HPDE6-E6E7 (cell line): ENCODE results near the gene SHB.
A peak's percentile ranks its signal among the peaks of the same experiment; 100 is the strongest.
"Not testable (repeated sequence)": the region's sequence is repeated elsewhere in the genome, so short reads cannot be mapped to it uniquely, and the experiment has no call there.

Source experiments
- DNase-seq: peaks from one replicate; pipeline ENCODE4 v3.0.0; 2011; ENCODE audit warnings: missing footprints; ENCODE audit errors: extremely low spot score

Gene SHB

DNA sequence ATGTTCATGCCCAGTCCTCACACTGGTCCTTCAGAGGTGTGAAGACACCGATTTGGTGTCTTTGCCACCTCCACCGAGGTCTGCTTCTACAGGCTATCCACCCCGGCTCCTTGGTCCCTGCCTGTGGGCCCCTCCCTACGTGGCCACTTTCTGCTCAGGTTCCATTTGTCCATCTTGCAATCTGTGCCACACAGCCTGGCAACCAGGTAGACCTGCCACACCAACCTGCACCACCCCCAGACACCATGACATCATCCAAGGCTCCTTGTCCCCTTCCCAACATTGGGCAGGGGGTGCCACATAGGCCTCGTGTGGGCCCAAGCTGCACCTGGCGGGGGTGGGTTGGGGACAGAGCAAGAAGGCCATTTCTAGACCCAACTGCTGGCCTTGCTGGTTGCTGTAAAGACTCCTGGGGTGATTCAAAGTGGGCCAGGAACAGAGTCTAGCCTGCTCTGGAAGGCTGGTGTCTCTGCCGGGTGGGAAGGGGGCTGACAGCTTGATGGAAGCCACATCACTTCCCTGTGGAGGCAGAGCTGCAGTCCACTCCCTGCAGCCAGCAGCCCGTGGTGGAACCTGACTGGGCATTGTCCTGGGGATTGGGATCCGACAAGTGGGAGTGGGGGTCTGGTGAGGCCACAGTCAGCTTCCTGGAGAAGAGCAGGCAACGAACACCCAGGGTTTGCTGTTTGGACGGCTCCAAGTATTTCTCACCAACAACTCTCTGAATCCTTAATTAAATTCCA is 99.3 kb downstream of the SHB start:
- DNase-seq, result no peak

DNA sequence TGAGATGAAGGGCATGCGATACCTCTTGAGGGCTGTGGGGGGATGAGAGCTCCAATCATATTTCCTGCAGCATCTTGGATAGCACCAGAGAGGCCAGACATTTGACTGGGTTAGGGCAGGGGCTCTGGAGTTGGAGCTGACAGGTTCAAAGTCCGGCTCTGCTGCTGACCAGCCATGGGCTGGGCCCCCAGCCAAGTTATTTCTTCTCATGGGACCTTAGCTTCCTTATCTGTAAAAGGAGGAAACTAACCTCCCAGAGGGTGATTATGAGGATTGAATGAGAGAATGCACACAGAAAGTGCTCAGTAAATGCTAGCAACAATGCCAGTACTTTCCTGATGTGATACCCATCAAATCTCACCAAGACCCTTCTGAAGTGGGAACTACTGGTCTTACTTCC is 99.9 kb downstream of the SHB start:
- no peak for DNase-seq

DNA sequence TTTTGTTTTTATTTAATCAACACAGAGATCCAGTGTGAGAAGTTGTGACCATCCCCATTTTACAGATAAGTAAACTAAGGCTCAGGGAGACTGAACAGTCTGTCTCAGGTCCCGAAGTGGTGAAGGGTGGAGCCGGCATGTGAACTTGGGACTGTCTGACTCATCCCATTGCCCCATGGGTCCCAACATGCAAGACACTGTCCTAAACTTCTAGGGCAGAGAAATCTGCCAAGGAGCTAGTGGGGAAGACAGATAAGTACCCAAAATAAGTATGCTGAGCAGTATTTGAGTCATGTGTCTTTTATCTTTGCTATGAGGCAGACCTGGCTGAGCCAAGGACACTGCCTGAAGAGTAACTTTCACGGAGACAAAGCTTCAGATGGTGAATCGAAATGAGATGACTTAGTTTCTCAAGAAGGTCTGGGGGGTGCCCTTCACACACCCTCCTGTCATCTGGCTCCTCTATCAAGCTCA is 100.8 kb downstream of the SHB start:
- DNase-seq, result no peak

DNA sequence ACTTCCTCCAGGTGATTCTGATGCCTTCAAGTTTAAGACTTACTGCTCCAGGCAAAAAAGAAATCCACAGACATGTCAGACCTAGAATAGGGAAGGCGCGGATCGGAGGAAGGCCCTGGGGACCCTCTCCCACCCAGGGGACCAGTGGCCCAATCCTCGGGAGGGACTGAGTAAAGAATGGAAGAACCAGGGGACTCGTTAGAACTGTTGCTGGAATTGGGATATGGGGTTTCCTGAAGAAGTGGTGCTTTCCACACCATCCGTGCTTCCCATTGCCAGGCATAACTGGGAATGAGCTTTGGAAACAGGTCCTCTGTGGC is 101.3 kb downstream of the SHB start:
- no peak for DNase-seq

DNA sequence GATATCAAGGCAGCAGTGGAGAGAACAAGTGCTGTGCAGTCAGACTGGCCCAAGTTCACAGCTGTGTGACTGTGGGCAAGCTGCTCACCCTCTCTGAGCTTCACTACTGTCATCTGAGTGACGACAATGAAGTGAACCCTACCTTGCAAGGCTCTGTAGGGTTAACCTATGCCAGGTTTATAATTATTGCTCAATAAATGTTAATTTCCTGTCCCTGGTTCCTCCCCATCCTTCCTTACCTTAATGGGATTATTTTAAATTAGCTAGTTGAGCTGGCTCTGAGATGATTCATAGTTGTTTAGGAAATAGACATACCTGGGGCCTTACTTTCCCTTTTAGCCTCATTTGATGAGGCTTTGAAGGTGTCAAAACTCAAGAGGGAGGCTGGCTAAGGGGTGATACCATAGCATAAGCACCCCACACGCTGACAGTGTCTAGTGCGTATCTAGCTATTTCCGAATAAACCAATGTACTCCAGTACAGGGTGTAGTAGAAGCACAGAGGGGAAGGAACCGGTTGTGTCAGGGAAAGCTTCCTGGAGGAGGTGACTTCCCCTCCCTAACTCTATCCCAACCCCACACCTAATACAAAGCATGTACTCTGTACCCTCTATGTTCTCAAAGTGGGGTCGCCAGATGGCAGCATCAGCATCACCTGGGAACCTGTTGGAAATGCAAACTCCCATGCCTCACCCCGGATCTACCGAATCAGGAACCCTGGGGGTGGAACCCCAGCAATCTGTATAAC is 101.8 kb downstream of the SHB start:
- DNase-seq, result no peak

DNA sequence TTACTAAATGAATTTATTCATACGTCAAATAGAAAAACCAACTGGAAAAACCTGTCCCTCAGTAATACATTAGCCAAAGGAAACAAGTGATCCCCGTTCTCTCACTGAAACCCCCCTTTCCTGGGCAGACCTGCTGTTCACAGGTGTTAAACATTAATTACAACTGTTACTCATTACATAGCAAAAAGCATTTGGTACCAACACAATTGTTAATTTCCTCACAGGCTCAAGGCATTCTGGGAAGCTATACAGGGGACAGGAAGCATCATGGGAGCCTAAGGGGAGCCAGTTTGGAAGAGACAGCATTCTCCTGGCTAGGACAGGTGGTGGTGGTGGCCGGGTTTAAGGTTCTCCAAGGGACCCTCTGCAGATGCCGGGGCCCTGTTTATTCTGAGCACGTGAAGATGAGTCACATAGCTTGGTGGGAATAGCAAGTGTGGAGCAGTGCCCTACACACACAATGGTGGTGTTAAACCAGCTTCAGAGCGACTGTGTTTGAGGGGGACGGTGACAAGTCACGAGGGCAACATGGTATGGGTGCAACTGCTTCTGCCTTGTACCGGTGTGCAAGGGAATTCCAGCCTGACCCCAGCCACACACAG is 102.5 kb downstream of the SHB start:
- no peak for DNase-seq

DNA sequence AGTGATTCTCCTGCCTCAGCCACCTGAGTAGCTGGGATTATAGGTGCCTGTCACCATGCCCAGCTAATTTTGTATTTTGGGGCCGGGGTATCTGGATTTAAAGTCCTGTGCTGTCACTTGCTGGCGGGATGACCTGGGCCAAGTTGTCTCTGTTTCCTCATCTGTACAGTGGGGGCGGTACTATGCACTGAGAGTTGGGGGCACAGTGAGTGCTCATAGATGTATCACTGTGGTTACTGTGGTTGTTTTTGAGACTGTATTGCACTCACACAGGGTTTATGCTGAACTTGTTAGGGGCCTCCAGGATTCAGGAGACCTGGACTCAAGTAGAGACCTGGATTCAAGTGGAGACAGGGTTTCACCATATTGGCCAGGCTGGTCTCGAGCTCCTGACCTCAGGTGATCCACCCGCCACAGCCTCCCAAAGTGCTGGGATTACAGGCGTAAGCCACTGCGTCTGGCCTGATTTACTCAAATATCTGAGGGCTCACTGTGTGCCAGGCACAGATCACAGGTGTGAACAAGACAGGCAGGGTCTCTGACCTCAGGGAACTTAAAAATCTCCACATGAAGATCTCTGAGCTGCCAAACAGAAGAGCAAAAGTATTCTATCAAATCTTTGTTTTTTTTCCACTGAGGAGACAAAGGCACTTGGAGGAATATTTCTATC is 103.2 kb downstream of the SHB start:
- DNase-seq, result not testable (repeated sequence)

DNA sequence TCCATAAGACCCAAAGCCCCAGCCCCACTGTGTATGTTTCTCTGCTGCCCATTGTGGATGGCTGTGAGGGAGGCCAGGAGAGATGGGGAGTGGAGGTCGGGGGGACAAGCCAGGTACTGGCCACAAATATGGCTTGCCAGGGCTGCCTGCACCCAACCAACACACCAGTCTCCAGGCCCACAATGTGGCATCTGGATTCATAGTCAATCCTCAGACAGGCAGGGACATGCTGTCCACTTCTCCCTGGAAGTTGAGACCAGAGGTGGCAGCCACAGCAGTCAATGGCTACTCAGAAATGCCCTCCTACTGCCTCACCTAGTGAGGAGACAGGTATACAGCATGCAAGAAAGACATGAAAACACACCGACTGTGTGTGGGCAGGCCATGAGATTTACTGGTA is 103.9 kb downstream of the SHB start:
- no peak for DNase-seq

DNA sequence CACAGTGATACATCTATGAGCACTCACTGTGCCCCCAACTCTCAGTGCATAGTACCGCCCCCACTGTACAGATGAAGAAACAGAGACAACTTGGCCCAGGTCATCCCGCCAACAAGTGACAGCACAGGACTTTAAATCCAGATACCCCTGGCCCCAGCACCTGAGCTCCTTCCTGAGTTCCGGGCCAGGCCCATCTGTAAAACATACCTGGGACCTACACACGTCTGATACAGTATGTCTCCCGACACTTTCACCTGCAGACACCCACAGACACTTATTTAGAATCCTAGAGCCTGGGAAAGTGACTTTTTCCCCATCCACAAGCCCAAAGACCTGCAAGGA is 104.3 kb downstream of the SHB start:
- DNase-seq, result no peak

DNA sequence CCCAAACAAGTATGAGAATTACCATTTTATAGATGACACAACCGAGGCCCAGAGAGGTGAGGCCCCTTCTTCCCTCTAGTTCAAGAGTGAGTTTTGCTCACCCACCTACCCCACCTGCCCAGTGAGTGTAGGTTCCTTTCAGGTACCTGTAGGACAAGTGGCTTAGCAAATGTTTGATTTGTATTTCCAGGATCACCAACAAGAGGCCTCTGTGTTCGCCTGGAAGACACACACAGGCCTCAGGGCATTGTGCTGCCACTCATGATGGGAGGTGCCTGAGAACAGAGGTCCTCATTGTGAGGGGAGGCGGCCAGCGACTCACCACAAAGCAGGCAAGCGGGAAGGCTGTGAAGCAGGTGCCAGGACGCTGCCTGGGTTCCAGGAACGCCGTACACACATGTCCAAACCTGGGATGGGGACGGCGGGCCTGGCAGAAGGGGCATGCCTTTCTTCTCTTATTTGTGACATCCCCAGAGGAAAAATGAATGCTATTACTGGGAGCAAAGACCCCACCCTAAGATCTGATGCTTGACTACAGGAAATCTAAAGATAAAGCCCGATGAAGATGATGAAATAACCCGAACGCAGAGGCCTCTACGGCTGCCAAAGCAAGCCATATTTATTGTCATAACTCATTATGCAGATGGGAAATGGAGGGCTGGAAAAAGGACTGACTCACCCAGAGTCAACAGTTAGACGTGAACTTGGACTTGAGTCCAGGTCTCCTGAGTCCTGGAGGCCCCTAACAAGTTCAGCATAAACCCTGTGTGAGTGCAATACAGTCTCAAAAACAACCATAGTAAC is 104.9 kb downstream of the SHB start:
- no peak for DNase-seq

DNA sequence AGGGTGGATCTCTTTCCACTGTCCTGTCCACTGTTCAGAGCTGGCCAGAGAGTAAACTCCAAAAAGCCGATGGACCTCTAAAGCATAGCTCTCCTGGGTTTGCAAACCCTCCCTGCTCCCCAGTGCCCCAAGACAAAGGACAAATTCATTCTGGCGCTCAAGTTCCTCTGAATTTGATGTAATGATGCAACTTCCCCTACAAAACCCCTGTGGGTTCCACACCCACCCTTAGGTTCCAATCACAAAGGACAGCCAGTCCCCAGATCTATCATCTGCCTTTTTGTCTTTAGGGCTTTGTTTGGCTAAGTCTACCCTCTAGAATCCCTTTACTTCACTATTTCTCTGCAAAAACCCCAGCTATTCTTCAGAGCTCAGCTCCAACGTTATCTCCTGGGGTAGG is 107.7 kb downstream of the SHB start:
- DNase-seq, result no peak

DNA sequence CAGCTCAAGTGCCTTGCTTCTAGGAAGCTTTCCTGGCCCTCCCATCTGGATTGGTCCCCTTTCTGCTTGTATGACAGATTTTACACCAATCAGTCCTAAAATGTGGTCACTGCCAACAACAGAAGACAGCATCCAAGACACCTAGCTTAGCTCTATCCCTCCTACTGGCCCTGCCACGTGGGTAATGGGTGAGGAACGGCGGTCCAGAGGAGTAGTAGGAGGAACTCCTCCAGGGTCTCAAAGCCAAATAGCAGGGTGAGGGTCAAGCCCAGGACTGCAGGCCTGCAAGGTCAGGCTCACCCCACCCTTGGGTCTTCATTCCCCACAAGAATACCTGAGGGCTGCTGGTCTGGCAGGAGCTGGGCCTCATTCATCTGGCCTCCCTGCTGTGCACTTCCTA is 108.4 kb downstream of the SHB start:
- no peak for DNase-seq

DNA sequence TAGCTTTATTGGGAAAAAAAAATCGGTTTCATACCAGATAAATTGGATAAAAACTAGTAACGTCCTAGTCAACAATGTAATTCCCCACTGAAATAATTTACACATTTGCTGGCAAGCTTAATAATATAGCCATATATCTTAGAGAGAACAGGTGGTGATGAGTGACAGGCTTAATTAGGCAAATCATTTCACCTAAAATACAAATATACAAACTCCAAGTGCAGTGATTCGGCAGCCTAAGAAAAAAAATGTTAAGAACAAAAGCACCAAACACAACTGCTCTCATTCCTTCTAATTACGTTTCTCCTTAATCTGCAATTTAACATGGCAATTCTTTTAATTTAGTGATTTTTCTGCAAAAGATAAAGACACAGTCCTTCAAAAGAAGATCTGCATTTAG is 109.1 kb downstream of the SHB start:
- no peak for DNase-seq

DNA sequence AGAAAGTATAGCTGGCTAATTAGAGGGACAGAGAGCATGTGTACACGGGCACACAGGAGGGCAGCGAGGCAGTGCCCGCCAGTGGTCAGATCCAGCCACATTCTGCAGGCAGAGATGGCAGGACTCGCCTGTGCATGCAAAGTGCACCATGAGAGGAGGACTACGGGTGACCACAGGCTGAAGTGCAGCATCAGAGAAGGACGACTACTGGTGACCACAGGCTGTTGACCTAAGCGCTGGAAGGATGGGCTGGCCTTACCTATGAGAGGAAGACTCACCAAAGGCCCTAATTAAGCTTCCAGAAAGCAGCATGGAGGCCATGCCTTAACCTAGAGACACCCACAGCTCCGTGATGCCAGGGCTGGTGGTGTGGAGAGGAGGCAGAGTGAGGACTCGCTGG is 110.9 kb downstream of the SHB start:
- no peak for DNase-seq

DNA sequence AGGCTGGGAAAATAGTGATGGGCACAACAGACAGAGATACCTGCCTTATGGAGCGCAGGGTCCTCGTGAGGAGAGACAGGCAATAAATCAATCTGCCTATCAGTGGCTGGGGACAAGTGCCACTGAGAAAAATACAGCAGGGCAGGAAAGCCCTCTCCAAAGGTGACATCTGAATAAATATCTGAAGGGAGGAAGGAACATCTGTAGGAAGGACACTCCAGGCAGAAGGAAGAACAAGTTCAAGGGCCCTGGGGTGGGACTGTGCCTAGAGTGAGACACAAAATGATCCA is 111.4 kb downstream of the SHB start:
- no peak for DNase-seq

DNA sequence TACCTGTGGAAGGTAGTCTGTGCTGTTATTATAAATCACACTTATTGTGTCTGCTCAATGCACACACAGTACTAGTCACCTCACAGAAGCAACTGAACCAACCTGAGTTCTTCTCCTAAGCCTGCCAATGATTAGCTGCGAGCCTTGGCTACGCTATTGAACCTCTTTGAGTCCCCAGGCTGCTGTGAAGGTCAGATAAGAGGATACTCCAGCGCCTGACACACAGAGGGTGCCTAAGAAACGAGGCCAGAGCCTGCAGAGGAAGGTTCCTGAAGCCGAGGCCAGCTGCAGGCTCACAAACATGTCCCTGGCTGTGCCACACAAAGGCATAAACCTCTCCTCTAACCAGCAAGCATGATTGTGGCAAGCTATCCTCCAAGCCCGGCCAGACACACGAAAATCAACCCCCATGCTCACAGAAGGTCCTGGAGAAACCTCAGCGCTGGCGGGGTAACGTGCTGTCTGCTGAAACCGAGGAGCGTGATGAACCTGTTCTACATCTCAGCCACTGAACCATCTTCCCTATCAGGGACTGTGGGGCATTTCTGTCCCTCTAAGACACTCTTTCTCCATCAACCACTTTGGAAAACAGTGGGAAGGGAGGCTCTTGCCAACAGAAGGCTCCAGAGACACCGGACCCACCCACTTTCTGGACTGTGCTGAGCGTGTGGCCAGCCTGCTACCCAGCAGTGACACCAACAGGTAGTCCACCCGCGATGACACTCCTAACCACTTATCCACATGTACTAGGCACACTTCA is 111.9 kb downstream of the SHB start:
- no peak for DNase-seq

DNA sequence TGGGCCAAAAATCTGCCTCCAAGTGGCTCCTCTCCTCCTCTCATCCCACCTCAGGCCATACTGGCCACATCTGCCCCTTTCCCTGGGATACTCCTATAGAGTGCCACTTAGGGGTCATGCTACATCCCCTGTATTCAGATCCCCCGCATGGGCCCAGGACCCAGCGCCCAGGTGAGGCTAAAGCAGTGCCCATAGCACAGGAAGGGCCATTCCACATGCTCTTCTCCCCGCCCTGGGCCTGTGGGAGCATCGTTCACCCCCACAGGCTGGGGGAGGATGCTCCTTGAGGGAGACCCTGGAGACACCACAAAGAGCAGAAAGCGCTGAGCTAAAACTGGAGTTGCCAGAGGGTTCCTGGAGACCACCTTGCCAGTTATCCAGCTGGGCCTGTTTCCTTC is 112.6 kb downstream of the SHB start:
- DNase-seq, result no peak

DNA sequence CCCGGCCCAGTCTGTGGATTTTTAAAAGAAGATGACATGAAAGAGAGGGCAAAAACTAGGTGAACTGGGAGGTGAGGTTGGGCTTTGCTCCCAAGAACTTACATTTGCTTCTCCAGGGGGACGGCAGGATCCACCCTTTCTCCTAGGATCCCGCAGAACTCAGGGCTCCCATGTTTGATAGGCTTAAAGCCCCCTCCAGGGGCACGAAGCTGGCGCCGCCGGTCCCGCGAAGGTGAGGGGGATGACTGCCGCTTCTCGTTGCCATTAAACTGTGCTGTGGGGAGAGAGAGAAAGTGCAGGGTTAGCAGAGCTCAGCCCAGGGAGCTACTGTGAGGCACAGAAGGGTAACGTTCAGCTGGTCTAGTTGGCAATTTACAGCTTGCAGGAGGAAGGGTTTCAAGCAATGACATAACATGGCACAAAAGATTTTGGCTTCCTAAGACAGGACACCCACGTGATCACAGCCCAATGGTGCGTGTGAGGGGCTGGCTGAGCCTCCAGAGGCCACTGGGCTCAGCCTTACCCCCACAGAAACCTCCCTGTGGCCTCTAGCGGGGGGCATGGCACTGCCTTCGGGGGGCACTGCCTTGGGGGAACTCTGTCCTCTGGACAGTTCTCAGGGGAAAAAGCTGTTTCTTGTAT is 113.1 kb downstream of the SHB start:
- DNase-seq, result no peak

DNA sequence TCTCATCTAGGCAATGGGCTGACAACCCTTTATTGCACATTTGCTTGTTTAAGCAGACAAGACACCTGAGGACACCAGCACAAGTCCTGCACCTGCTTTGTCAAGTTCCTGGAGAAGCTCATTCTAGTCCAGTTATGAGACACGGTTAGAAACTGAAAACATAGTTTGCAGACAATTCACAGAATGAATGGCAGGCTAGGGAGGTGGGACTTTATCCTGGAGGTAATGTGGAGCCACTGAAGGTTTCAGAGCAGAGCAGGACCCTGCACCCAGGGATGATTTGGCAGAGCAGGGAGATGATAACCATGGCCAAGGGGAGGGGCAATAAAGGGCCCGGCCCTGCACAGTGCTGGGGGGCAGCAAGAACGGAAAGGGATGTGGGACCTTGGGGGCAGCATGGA is 114.4 kb downstream of the SHB start:
- no peak for DNase-seq

DNA sequence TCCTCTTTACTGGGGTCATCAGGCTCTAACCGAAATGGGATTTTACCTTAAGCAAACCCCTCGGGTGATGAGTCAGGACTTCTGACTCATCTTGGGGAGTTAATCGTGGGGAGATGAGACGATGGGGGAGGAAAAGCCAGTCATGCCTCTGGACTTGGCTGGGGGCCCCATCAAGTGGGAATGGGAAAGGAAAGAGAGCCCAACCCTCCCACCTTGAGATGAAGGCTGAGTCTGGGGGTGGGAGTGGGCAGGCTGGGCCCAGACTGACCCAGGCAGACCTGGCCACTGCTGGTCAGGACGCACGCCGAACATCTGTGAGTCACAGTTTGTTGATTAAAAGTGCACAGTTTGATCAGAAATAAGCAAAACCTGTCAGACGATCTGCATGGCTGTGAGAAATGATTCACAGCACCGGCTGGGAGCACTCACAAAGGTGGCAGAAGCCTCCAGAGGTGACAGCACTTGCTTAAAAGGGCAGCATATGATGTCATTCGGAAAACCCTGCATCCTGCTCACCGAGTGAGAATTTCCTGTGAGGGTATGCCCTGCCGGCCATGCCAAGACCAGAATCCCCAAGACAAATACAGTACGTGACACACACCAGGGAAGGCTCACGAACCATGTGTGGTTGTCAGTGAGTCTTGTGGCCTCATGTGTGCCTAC is 115.1 kb downstream of the SHB start:
- DNase-seq, result peak; percentile 89
